WTC11 (cell line): Measurements from ENCODE around the gene TRIM65.

Experiments used
- CREB1 ChIP-seq: sonication (generic); formaldehyde crosslinking; IDR thresholded peaks from 2 replicates; pipeline ENCODE4 v1.8.0; 2023; ENCODE audit warnings: mild to moderate bottlenecking, missing genetic modification reagents
- MXD4 ChIP-seq: fragments of 250-450 bp; sonication (Bioruptor Pico); IDR thresholded peaks from 2 replicates; pipeline ENCODE4 v1.8.0; 2021; ENCODE audit warnings: mild to moderate bottlenecking, moderate library complexity, borderline replicate concordance
- NR1H2 ChIP-seq: sonication (generic); formaldehyde crosslinking; IDR thresholded peaks from 2 replicates; pipeline ENCODE4 v1.9.0; 2021; ENCODE audit warnings: mild to moderate bottlenecking, moderate library complexity, missing genetic modification reagents
- SP1 ChIP-seq: sonication (generic); formaldehyde crosslinking; conservative IDR thresholded peaks from 2 replicates; pipeline ENCODE4 v1.8.1; 2022; ENCODE audit warnings: missing genetic modification reagents
- TF ChIP-seq, protein P1 (sequence below): fragments of 200-600 bp; IDR thresholded peaks from 2 replicates; pipeline ENCODE4 v1.8.0; 2022; ENCODE audit warnings: antibody characterized with exemption
- TF ChIP-seq, protein P2 (sequence below): sonication (generic); formaldehyde crosslinking; IDR thresholded peaks from 2 replicates; pipeline ENCODE4 v1.8.1; 2022; ENCODE audit warnings: low read depth, missing genetic modification reagents, borderline replicate concordance
- TF ChIP-seq, protein P3 (sequence below): sonication (generic); formaldehyde crosslinking; IDR thresholded peaks from 2 replicates; pipeline ENCODE4 v1.8.1; 2023; ENCODE audit warnings: mild to moderate bottlenecking, missing genetic modification reagents, borderline replicate concordance
- TF ChIP-seq, protein P4 (sequence below): sonication (generic); formaldehyde crosslinking; IDR thresholded peaks from 2 replicates; pipeline ENCODE4 v1.8.0; 2022; ENCODE audit warnings: mild to moderate bottlenecking, missing genetic modification reagents
- TF ChIP-seq, protein P5 (sequence below): sonication (generic); formaldehyde crosslinking; IDR thresholded peaks from 2 replicates; pipeline ENCODE4 v1.8.1; 2023; ENCODE audit warnings: mild to moderate bottlenecking, missing genetic modification reagents, moderate library complexity
- TF ChIP-seq, protein P6 (sequence below): fragments of 250-450 bp; sonication (Bioruptor Pico); IDR thresholded peaks from 2 replicates; pipeline ENCODE4 v1.8.0; 2021; ENCODE audit warnings: mild to moderate bottlenecking

DNA sequence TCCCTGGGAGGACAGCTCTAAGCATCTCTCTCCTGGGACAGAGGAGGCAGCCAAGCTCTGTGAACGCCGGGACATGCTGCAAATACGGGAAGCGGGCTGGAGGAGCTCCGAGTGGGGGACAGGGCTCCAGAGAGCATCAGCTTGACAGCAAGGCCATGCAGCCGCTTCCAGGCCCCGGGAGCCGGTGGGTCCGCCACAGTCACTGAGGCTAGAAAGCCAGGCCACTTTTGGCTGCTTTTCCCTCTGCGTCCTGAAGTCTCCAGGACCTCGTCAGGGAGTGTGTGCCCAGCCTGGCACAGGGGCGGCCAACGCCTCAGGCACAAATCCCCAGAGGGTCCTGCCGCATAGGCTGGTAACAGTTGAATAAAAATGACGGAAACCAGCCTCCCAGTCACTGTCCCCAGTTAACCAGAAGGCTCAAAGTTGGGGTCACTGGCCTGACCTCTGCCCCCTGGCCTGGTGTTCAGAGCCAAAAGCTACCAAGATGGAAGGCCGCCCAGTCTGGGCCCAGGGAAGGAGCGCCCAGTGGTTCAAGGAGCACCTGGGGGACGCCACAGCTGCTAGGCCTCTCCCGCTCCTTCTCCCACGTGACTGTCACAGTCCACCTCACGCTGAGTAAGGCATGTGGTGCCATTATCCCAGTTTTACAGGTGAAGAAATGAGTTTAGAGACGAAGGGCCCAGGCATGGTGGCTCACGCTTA lies 3.2 kb upstream of the TRIM65 start:
- TF ChIP-seq, protein P1, sequence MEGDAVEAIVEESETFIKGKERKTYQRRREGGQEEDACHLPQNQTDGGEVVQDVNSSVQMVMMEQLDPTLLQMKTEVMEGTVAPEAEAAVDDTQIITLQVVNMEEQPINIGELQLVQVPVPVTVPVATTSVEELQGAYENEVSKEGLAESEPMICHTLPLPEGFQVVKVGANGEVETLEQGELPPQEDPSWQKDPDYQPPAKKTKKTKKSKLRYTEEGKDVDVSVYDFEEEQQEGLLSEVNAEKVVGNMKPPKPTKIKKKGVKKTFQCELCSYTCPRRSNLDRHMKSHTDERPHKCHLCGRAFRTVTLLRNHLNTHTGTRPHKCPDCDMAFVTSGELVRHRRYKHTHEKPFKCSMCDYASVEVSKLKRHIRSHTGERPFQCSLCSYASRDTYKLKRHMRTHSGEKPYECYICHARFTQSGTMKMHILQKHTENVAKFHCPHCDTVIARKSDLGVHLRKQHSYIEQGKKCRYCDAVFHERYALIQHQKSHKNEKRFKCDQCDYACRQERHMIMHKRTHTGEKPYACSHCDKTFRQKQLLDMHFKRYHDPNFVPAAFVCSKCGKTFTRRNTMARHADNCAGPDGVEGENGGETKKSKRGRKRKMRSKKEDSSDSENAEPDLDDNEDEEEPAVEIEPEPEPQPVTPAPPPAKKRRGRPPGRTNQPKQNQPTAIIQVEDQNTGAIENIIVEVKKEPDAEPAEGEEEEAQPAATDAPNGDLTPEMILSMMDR: no peak
- TF ChIP-seq, protein P2, sequence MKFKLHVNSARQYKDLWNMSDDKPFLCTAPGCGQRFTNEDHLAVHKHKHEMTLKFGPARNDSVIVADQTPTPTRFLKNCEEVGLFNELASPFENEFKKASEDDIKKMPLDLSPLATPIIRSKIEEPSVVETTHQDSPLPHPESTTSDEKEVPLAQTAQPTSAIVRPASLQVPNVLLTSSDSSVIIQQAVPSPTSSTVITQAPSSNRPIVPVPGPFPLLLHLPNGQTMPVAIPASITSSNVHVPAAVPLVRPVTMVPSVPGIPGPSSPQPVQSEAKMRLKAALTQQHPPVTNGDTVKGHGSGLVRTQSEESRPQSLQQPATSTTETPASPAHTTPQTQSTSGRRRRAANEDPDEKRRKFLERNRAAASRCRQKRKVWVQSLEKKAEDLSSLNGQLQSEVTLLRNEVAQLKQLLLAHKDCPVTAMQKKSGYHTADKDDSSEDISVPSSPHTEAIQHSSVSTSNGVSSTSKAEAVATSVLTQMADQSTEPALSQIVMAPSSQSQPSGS (CRISPR knock-in tag): no peak
- TF ChIP-seq, protein P3, sequence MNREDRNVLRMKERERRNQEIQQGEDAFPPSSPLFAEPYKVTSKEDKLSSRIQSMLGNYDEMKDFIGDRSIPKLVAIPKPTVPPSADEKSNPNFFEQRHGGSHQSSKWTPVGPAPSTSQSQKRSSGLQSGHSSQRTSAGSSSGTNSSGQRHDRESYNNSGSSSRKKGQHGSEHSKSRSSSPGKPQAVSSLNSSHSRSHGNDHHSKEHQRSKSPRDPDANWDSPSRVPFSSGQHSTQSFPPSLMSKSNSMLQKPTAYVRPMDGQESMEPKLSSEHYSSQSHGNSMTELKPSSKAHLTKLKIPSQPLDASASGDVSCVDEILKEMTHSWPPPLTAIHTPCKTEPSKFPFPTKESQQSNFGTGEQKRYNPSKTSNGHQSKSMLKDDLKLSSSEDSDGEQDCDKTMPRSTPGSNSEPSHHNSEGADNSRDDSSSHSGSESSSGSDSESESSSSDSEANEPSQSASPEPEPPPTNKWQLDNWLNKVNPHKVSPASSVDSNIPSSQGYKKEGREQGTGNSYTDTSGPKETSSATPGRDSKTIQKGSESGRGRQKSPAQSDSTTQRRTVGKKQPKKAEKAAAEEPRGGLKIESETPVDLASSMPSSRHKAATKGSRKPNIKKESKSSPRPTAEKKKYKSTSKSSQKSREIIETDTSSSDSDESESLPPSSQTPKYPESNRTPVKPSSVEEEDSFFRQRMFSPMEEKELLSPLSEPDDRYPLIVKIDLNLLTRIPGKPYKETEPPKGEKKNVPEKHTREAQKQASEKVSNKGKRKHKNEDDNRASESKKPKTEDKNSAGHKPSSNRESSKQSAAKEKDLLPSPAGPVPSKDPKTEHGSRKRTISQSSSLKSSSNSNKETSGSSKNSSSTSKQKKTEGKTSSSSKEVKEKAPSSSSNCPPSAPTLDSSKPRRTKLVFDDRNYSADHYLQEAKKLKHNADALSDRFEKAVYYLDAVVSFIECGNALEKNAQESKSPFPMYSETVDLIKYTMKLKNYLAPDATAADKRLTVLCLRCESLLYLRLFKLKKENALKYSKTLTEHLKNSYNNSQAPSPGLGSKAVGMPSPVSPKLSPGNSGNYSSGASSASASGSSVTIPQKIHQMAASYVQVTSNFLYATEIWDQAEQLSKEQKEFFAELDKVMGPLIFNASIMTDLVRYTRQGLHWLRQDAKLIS (CRISPR knock-in tag): no peak
- TF ChIP-seq, protein P4, sequence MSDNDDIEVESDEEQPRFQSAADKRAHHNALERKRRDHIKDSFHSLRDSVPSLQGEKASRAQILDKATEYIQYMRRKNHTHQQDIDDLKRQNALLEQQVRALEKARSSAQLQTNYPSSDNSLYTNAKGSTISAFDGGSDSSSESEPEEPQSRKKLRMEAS: no peak
- TF ChIP-seq, protein P5, sequence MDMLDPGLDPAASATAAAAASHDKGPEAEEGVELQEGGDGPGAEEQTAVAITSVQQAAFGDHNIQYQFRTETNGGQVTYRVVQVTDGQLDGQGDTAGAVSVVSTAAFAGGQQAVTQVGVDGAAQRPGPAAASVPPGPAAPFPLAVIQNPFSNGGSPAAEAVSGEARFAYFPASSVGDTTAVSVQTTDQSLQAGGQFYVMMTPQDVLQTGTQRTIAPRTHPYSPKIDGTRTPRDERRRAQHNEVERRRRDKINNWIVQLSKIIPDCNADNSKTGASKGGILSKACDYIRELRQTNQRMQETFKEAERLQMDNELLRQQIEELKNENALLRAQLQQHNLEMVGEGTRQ (CRISPR knock-in tag): no peak
- TF ChIP-seq NR1H2 (no peak), SP1 (CRISPR knock-in tag) (no peak), CREB1 (CRISPR knock-in tag) (no peak), MXD4 (CRISPR knock-in tag) (no peak)
- TF ChIP-seq, protein P6, sequence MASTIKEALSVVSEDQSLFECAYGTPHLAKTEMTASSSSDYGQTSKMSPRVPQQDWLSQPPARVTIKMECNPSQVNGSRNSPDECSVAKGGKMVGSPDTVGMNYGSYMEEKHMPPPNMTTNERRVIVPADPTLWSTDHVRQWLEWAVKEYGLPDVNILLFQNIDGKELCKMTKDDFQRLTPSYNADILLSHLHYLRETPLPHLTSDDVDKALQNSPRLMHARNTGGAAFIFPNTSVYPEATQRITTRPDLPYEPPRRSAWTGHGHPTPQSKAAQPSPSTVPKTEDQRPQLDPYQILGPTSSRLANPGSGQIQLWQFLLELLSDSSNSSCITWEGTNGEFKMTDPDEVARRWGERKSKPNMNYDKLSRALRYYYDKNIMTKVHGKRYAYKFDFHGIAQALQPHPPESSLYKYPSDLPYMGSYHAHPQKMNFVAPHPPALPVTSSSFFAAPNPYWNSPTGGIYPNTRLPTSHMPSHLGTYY (CRISPR knock-in tag): no peak
